HG03196 (cell line): Measurements from ENCODE around the gene ITFG2.

Experiments
- ATAC-seq: cut with Tn5 transposase; IDR thresholded peaks from one replicate; pipeline ENCODE4 v1.9.1; 2021; ENCODE audit not compliant: unreplicated experiment

ITFG2 gene

DNA sequence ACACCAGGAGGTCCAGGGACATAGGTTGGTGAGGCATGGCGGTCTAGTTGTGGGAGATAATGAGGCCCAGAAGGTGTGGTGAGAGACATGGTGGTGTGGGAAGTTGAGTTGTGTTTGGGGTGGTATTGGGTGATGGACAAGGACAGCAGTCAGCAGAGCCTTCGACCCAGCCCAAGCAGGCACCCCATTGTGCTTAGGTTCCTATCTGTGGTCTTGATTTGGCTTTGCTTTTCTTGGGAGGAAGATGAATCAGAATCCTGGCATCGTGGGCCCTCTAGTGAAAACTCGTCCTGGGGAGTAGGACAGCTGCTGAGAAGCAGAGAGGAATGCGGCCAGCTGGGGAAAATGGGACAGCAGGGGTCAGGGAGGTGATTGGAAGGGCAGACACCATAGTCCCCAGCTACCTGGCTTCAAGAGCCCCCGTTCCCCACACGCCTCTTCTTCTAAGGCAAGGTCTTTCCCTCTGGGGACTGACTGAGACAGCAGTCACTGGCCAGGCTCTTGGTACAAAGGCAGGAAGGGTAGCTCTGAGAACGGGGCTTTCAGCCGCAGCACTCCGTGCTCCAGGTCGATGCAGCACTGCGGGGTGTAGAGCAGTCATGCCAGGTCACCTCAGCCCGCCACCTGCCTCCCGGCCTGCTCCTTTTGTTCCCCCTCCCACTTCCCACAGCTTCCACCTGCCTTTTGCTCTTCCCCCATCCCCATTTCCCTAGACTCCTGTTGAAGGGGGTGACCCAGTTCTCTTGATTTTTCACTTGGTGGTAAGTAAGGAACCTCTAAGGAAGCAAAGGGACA lies 14.4 kb downstream of the ITFG2 start:
- ATAC-seq: no peak

DNA sequence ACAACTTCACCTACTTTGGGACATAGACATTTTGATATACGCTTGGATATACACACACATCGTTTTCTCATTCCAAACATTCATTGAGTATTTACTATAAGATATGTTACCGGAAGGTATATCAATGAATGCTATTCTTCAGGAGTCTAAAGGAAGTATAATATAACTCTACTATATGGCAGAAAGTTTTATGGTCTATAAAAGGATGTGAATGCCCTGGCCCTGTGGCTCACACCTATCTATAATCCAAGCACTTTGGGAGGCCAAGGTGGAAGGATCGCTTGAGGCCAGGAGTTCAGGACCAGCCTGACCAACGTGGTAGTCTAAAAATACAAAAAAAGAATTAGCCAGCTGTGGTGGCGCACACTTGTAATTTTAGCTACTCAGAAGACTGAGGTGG lies 16.8 kb downstream of the ITFG2 start:
- no peak for ATAC-seq

DNA sequence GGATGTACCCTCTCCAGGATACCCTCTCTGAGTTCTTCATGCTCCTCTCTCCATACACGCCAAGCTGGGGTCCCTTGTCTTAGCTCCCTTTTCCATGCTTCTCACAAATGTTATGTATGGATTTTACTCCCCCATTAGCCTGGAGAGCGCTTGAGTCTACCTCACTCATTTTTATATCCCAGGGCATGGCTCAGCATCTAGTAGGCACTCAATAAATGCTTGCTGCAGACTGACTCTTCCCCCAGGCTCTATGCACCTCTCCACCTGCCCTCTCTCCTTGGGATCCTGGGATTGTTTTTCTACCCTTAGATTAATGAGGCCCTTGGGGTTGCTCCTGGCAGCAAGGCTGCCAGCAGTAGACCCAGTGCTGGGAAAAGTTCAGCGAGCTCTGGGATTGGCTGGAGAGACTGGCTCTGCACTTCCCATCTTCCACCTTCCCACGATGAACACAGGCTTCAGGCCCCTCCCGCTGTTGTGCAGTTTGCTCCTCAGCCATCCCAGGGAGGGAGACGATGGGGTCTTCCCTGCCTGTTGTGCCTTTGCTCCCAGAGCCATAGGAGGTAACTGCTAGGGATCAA lies 20.2 kb downstream of the ITFG2 start:
- ATAC-seq: no peak

DNA sequence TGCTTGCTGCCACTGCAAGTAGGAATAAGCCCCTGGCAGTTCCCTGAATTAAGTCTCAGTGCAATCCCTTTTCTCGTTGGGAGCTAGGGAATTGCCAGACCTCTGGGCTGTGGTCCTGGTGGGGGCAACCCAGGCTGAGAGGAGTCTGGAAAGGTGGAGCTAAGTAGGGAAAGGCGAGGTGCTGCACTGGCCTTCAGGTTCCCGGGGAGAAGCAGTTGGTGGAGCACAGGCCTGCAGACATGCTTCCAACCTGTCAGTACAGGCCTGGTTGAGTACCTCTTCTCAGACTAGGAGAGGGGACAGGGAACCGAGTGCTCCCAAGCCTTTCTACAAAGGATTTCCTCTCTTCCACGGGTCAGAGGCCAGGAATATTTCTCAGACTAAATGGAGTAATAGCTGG lies 20.9 kb downstream of the ITFG2 start:
- no peak for ATAC-seq

DNA sequence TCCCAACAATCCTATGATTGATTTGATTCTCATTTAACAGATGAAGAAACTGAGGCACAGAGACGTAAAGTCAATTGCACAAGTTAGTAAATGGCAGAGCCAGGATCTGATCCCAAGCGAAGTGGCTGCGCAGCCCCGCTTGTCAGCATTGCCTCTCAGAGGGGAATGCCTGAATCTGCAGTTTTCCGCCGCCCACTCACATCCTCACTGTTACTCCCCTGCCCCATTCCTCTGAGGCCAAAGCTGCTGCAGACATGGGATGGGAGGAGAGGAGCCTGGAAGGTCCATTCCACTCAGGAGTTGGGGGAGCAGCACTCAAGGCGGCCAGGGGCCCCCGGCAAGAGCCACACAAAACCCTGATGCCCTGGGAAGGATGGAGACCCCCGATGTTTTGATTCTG lies 21.3 kb downstream of the ITFG2 start:
- ATAC-seq: no peak

DNA sequence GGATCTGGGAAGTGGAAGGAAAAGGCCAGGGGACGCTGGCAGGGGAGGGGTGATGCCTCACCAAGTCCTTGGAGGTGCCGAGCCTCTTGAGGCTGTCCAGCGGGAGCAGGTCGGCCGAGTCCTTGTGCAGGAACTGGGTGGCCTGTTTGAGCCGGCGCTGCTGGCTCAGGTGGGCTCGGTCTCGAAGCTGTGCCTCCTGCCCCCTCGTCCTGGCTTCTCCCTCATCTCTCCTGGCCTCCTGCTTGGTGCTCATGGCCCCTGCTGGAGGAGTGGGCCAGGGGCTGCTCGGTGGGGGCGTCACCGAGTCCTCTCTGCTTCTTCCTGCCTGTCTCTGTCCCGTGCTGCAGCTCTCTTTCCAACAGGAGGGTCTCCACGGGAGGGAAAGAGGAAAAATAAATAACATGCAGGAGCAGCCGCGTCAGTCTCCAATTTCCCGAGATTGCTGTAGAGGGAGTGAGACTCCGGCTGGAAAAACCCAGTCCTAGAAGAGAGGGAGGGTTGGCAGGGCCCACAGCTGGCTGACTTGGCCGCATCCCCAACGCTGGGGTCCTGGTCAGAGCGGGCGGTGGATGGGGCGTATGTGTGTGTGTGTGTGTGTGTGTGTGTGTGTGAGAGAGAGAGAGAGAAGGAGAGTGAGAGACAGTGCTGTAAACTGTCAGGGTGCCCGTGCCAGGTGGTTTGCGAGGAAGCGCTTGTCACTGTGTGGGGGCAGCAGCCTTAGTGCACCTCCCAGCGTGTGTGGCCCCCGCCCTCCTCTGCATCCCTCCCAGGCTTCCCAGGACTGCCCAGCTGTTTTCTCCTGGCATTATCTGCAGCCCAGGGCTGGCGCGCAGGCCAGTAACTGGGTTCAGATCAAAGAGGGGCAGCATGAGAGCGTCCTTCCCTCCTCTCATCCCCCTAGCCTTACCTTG lies 22.4 kb downstream of the ITFG2 start, which contains the start of gene NRIP2:
Gene NRIP2, minus strand, starts transcription at position 455 of the 911 bp plus-strand sequence. Its CDS starts 52 bp downstream, at position 403.
- no peak for ATAC-seq

DNA sequence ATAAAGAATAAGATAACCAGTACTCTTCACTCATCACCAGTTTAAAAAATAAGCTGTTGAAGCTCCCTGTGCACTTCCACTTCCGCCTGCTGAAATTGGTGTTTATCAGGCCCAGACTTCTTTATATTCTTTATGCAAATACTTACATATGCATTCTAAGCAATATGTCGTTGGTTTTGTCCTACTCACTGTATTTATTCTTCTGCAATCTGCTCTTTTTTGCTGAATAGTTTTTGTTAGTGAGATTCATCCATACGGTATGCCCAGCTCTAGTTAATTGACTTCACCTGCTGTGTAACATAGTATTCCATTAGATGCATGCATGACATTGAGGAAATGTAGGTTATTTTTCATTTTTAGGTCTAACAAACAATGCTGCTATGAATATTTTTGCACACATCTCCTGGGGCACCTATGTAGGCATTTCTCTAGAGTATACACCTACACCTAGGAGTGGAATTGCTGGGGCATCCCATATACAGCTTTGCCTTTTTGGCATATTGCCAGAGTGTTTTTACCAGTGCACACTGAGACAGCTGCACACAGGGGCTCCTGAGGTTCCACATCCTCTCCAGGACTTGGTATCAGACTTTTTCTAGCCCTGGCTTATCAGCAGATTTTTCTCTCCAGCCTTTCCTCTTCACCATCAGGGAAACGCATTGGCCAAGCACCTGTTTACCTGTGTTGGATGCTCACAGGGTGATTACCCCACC lies 23.4 kb downstream of the ITFG2 start:
- no peak for ATAC-seq

DNA sequence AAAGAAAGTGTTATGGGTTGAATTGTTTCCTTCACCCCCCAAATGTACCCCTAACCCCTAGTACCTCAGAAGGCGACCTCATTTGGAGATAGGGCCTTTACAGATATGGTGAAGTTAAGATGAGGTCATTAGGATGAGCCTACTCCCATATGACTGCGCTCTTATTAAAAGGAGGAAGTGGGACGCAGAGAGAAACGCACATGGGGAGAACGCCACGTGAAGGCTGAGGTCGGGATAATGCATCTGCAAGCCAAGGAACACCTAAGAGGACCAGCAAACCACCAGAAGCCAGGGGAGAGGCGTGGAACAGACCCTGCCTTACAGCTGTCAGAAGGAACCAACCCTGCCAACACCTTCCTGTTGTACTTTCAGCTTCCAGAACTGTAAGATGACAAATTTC lies 24.1 kb downstream of the ITFG2 start:
- no peak for ATAC-seq

DNA sequence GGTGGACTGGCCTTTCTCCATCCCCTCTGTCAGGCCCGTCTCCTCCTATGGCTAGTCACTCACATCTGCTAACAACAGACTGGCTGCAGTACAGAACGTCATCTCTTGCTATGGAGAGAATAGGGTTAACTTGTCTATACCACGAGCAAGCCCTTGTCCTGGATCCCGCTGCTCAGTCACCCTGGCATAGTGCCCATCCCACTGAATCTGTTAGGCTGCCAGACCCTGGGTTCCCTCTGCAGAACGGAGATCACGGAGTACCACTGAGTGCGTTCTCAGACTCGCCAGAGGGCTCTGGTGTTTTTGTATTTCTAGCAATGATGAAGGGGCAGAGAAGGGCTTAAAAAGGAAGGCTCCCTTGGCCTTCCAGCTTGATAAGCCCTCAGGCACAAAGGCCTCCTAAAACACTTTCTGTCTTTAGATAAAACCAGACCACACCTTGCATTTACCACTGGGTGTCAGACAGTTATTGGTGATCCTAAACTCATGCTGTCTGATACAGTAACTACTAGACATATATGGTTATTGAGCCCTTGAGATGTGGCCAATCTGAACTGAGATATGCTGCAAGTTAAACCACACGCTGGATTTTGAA lies 28.7 kb downstream of the ITFG2 start:
- ATAC-seq: no peak

DNA sequence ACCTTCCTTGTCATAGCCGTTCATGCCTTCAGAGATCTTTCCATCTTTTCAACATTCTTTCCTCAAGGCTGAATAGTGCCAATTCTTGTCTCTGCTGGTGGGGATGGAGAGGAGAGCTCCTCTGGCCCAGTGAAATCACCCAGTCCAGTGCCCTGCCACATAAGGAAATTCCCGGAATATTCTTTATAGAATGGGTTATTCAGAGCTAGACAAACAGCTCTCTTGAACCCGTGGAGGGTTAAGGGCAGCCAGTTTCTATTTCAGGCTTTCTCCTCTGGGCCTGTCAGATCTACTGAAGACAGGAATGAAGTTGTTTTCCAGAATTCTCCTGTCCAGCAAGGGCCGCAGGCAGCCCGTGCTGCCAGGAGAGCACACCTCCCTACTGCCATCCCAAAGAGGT lies 30.5 kb downstream of the ITFG2 start:
- ATAC-seq: no peak

DNA sequence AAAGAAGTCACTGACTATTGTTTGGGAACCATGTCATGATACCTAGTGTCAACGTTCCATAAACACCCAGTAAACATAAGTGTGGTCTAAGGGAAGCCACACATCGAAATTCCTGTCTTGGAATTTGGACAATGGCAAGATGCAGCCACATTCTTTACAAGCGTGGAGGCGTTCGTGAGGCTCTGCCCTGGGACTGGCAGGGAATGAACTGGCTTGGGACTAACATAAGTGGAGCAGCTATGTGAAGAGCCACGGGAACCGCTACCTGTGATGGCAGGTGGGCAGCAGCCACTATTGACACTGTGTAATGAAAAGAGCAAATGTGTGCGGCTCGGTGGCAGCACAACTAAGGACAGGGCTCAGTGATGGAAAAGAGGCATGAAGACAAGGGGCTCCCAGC lies 32.3 kb downstream of the ITFG2 start:
- no peak for ATAC-seq

DNA sequence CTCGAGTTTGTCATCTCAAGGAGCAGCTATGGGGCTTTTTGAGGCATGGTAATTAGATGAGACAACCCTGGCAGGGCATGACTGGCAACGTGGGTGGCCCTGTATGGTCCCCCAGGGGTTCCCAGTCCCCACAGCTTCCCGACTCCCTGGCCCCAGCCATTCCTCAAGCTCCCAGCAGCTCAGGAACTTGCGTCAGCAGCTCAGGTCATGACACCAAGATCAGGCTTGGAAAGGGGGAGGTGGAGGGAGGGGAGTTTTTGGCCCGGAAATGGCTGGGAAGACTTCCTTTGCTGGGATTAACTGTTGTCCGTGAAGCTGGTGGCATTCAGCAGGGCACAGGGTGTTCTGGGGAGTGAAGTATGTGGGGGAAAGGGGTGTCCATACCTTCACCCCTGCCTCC lies 32.8 kb downstream of the ITFG2 start:
- ATAC-seq: no peak

DNA sequence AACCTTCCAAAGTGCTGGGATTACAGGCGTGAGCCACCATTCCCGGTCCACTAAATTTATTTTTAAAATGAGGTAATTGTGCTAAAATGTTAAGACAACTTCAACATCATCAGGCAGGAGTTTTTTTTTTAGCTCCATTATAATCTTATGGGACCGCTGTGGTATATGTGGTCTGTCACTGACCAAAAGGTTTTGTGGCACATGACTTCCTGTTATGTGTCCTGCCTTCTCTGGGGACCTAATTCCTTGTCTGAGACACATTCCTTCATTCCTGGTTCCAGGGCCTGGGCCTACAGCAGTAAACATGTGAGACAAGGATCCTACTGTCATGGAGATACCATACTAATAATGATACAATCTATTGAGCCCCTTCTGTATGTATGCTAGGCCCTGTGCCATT lies 39.5 kb downstream of the ITFG2 start:
- ATAC-seq: no peak

DNA sequence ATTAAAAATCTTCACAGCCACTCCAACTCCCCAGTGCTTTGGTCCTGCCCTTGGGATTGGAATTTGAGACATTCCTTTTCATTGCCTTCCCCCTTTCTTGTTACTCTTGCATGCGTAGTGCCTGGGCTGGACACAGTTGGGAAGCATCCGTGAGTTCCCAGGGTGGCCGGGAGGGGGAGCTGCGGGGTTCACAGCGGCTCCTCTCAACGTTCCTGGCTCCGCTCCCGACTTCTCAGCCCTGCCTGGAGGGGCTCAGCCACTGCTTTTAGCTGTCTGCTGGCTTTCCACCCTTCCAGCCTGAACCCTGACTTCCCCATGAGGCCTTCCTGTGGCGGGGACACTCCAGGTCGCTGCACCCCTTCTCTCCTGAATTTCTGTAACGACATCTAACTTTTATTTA lies 41.2 kb downstream of the ITFG2 start:
- ATAC-seq: no peak

DNA sequence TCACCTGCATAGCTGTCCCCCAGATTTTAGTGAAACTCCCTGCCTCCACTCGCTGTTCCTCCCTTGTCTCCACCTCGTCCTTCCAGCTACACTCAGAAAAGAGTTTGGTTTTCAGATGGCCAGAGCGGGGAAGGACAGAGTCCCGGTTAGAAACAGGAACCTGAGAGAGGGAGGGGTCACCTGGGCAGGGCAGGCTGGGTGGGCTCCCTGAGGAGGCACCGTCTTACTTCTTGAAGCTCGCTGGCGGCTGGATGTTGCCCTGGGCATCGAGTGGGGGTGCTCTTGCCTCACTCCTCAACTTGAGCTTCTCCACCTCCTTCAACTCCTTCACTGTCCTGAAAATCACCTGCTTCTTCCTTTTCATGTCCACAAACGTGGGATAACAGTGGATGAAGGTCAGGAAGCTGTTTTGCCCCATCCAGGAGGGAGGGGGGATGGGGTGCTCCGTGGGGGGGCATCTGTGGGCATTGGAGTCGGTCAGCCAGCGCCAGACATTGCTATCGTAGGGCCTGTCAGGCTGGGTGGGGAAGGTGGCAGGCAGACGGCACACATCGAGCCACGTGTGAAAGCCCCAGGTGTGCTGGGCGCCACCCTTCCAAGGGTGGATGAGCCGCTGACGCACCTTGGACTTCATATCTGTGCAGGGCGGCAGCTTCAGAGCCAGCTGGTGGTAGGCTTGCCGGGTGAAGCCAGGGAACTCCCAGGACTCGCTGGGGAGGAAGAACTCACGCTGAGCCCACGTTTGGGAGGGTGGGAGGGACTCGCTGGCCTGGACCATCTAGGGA lies 42.4 kb downstream of the ITFG2 start:
- ATAC-seq: no peak

DNA sequence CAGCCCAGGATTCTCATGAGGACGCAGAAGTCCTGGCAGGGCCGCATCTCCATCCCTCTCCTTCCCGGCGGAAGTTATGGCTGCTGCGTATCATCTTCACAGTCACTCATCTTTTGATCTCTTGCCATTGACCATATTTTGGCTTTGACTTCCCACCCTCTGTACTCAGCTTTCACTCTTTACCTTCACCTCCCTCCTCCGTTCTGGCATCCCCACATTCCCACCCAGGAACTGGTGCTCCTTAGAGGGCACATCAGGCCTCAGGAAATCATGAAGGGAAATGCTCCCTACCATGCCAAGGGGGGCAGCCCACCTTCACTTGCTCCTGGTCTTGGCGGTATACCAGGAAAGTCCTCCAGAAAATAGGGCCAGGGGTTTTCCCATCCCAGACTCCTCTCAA lies 43.1 kb downstream of the ITFG2 start:
- no peak for ATAC-seq

DNA sequence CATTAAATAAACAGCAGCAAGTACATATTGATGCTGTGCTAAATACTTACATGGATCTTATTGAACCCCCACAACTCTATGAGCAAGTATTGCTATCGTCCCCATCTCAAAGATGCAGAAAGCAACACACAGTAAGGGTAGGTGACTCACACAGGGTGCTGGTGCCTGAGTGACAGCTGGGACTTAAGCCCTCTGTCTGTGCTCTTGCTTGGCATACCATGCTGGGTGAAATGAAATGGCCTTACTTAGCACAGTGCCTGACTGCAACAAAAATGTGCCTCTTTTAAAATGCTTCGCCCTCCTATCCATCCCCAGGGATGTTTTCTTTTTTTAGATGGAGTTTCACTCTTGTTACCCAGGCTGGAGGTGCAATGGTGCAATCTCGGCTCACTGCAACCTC lies 43.6 kb downstream of the ITFG2 start:
- ATAC-seq: no peak

DNA sequence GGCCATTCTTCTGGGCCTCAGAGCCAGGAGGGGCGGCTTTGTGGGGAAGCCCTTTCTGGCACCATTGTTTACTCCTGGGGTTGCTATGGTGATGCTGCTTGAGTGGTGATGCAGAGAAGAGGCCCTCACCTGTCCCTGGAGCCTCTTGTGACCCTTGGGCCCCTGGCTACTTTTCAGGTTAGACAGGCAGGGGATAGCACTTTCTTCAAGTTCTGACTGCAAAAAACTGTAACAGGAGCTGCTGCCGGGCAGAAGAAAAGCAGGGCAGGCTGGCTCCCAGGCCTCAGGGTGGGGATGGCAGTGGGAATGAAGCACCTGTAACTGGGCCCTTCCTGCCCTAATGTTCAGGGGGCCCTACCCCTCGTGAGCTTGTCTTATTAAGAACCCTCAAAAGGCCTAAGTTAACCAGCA lies 44.6 kb downstream of the ITFG2 start, which contains the start of gene TEX52:
Gene TEX52, minus strand, starts transcription at position 19 of the 411 bp plus-strand sequence. Its CDS starts 13 bp downstream, at position 6.
- ATAC-seq: no peak

DNA sequence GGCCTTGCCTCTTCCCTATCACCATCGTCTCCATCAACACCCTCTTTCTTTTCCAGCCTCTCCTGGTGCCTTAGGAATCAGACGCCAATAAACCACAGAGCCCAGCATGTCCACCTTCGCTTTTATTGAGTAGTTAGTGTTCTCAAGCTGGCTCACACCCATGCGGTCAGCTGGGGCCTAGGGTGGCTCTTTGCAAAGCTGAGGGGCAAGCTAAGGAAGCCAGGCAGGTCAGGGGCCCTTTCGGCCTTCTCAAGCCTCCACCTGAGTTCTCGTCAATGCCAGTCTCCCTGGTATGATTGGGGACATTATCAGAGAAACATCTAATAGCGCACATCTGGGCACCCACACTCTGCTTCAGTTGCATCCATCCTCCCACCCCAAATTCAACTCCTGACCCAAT lies 45.1 kb downstream of the ITFG2 start:
- ATAC-seq: no peak

DNA sequence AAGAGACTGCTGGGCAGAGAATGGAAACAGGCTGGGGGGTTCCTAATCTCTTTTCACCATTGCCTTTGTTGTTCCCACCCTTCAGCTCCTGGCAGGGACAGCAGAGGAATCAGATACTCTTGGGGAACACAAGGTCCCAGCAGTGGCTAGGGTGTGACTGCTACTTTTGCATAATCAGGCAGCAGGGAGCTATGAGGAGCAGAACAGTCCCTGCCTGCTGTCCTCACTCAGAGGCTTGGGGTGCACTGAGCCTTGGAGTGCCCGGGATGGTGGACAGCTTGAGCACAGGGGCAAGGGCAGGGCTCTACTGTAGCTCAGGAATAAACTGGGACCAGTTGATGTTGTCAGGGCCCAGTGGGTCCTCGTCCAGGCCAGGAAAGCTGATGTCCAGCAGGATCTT lies 45.9 kb downstream of the ITFG2 start:
- no peak for ATAC-seq
